Astrocyte of the spinal cord (primary cell): ENCODE measurements around the gene UTS2B.

Source experiments
- DNase-seq: peaks from one replicate; pipeline ENCODE4 v3.0.0; 2011; ENCODE audit warnings: low read depth, low spot score
- H3K4me3 ChIP-seq: 2 replicates; pipeline ENCODE4 v1.5.1; 2011; ENCODE audit warnings: low read depth, mild to moderate bottlenecking, low read length, moderate library complexity
- in situ Hi-C: cut with HindIII; loops from 2 replicates; pipeline ENCODE4 v1.10.0; 2017; ENCODE audit warnings: low sequenced_read_pairs
- TF ChIP-seq, protein P1 (sequence below): IDR thresholded peaks from 2 replicates; pipeline ENCODE4 v1.5.1; 2012; ENCODE audit warnings: low read depth, mild to moderate bottlenecking, low read length, inconsistent platforms

UTS2B gene

GRCh38 chr3:191263365-191263764, 67.0 kb downstream of the UTS2B start:
- no peak for DNase-seq
- H3K4me3 ChIP-seq, result no peak overlapping the region
- in situ Hi-C loops, result no loop called here
- TF ChIP-seq, protein P1, sequence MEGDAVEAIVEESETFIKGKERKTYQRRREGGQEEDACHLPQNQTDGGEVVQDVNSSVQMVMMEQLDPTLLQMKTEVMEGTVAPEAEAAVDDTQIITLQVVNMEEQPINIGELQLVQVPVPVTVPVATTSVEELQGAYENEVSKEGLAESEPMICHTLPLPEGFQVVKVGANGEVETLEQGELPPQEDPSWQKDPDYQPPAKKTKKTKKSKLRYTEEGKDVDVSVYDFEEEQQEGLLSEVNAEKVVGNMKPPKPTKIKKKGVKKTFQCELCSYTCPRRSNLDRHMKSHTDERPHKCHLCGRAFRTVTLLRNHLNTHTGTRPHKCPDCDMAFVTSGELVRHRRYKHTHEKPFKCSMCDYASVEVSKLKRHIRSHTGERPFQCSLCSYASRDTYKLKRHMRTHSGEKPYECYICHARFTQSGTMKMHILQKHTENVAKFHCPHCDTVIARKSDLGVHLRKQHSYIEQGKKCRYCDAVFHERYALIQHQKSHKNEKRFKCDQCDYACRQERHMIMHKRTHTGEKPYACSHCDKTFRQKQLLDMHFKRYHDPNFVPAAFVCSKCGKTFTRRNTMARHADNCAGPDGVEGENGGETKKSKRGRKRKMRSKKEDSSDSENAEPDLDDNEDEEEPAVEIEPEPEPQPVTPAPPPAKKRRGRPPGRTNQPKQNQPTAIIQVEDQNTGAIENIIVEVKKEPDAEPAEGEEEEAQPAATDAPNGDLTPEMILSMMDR, result no peak

DNA sequence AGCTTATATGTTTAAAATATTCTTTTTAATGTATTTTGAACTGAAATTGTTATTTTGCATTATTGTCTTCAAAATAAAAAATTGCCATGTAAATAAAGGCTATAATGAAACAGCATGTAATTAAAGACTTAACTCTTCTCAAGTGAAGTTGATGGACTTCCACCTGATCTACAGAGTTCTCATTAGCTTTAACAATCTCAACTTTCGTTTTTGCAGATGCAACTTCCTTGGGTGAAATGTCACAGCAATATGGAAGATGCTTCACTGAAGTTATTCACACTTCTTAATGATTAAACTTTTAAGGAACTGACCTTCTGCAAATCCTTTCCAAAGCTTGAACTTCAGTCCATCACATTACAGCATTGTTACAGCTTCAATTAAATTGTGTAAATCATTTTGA, 67.7 kb downstream of the UTS2B start:
- no peak overlapping the region for H3K4me3 ChIP-seq
- TF ChIP-seq, protein P1, result no peak
- no peak for DNase-seq
- in situ Hi-C loops, result no loop called here

DNA sequence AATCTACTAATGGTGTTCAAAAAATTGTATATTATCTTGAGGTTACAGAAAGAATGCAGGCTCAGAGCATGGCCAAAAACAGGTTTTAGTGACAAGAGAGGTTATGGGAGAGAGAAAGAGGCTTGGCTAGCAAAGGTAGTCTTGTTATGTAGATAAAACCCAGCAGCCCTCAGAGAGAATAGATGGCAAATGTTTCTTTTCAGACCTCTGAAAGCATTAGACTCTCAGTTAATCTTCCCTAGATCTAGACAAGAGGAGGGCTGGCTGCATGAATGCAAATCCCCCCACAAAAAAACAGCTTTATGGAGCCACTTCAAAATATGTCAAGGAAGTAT, 69.1 kb downstream of the UTS2B start:
- H3K4me3 ChIP-seq, result no peak overlapping the region
- DNase-seq, result no peak
- in situ Hi-C loops, result no loop called here
- TF ChIP-seq, protein P1, result no peak

GRCh38 chr3:191260431-191261303, 69.7 kb downstream of the UTS2B start:
- in situ Hi-C loops, result no loop called here
- no peak overlapping the region for H3K4me3 ChIP-seq
- no peak for DNase-seq
- TF ChIP-seq, protein P1, result no peak

DNA sequence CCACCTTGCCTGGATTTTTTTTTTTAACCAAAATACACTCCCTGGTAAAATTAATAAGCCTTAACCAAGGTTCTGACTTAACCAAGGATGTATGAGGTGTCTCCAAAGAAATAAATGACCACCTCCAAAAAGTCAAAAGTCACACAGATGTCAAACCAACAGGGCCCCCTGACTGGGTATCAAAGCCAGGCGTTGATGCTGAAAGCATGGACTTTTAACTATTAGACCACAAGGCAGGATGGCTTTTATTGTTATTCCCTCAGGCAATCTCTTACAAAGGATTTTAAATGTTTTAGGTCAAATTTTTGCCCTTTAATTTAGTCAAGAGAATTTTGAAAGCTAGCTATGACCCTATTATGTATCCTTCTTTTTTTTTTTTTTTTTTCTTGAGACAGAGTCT, 70.8 kb downstream of the UTS2B start:
- TF ChIP-seq, protein P1, result no peak
- in situ Hi-C loops, result no loop called here
- no peak overlapping the region for H3K4me3 ChIP-seq
- DNase-seq, result no peak

DNA sequence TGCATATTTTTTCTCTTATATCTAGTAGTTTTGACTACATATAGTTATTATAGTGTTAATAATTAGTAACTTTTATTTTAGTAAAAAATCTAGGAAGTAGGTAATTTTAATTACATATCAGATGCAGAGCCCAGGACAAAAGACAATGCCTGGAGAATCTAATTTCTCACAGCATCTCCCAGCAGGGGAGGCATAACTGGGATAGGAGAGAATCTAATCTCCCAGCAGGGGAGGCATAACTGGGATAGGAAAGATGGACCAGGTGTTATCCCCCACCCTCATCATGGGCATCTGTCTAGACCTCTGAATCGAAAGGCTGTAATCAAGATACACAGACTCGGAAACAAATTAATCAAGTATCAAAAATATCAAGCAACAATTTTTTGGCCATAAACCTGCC, 73.0 kb downstream of the UTS2B start:
- in situ Hi-C loops, result no loop called here
- no peak for DNase-seq
- no peak overlapping the region for H3K4me3 ChIP-seq
- TF ChIP-seq, protein P1, result no peak
